HCT116 (cell line): ENCODE data around the gene VWC2L. TPM values are rescaled to one million over a fixed set of nuclear protein-coding genes. Genes with fewer than 3 reads are reported as not detected.

Experiments
- ATAC-seq: fragments of 200-7000 bp; cut with Tn5 transposase; 2 replicates; pipeline ENCODE4 v1.9.1; 2020; ENCODE audit warnings: mild to moderate bottlenecking, moderate library complexity
- BruUV-seq: library from RNA; stranded (reverse); fragments of 400-500 nt; replicated peaks from 2 replicates; lab custom pipeline; 2021; lab: Mats Ljungman, UMichigan
- CTCF ChIA-PET: fragments of 300-600 bp; sonication (Branson Sonifier 250); formaldehyde crosslinking; loops from one replicate; lab custom pipeline; 2021; ENCODE audit warnings: antibody characterized with exemption; lab: Charles Lee
- POLR2A ChIA-PET: fragments of 300-600, 350-600 bp; sonication (Branson Sonifier 250); formaldehyde crosslinking; loops from one replicate; lab custom pipeline; 2021; ENCODE audit warnings: antibody characterized with exemption; lab: Charles Lee
- RAD21 ChIA-PET, 2 experiments: fragments of 300-600 bp; sonication (Branson Sonifier 250); formaldehyde crosslinking; loops; one replicate each; lab custom pipeline; 2023; ENCODE audit warnings: low total read pairs in 2 of 2; ENCODE audit not compliant: uncharacterized antibody in 2 of 2, unreplicated experiment in 2 of 2, low non-redundant PET in 1 of 2; lab: Charles Lee
- DNase-seq: peaks from one replicate; pipeline ENCODE4 v3.0.0-alpha.2; 2010; ENCODE audit warnings: low read depth, low spot score
- H2AFZ ChIP-seq: fragments of 200-600 bp; shearing (Covaris generic), sonication (generic); 2 replicates; pipeline ENCODE4 v1.6.1; 2017; ENCODE audit warnings: low read depth, mixed run types, mixed read lengths, antibody characterized with exemption, low read length; ENCODE audit not compliant: poor library complexity, severe bottlenecking
- H3K27ac ChIP-seq: 2 replicates; pipeline ENCODE4 v1.5.1; 2012; ENCODE audit warnings: low read depth, low read length
- H3K27me3 ChIP-seq: fragments of 200-600 bp; sonication (generic); 2 replicates; pipeline ENCODE4 v1.6.1; 2016; ENCODE audit warnings: mixed run types, low read length, mixed read lengths; ENCODE audit not compliant: insufficient read depth
- H3K36me3 ChIP-seq, 2 experiments: fragments of 200-500 bp in 1 of 2; fragments of 200-600 bp in 1 of 2; sonication (Bioruptor generic) in 1 of 2; sonication (generic) in 1 of 2; 2 replicates each; pipeline versions ENCODE4 v1.5.1 to v1.6.1; 2014 to 2016; ENCODE audit warnings: low read length in 2 of 2, inconsistent platforms in 1 of 2, mixed read lengths in 1 of 2, mixed run types in 1 of 2; ENCODE audit not compliant: insufficient read depth in 2 of 2, control insufficient read depth in 1 of 2
- H3K4me1 ChIP-seq, 2 experiments: fragments of 200-600 bp in 1 of 2; sonication (generic) in 1 of 2; 2 replicates each; pipeline versions ENCODE4 v1.5.1 to v1.6.1; 2012 to 2017; ENCODE audit warnings: low read length in 2 of 2, inconsistent platforms in 1 of 2, mild to moderate bottlenecking in 1 of 2, mixed read lengths in 1 of 2, mixed run types in 1 of 2, moderate library complexity in 1 of 2; ENCODE audit not compliant: insufficient read depth in 2 of 2, control insufficient read depth in 1 of 2
- H3K4me2 ChIP-seq: fragments of 200-600 bp; sonication (generic); 2 replicates; pipeline ENCODE4 v1.6.1; 2017; ENCODE audit warnings: mixed run types, low read length, mixed read lengths
- H3K4me3 ChIP-seq, 2 experiments: fragments of 200-600 bp in 1 of 2; sonication (generic) in 1 of 2; replicated peaks in 1 of 2; 2 replicates each; pipeline ENCODE4 v1.5.1; 2011 to 2016; ENCODE audit warnings: low read length in 2 of 2, control low read depth in 1 of 2, low read depth in 1 of 2, mild to moderate bottlenecking in 1 of 2, mixed read lengths in 1 of 2, mixed run types in 1 of 2
- H3K79me2 ChIP-seq: fragments of 200-600 bp; sonication (generic); 2 replicates; pipeline ENCODE4 v1.6.1; 2017; ENCODE audit warnings: mild to moderate bottlenecking, mixed run types, low read length, moderate library complexity, mixed read lengths; ENCODE audit not compliant: insufficient read depth
- H3K9ac ChIP-seq: fragments of 200-600 bp; sonication (generic); 2 replicates; pipeline ENCODE4 v1.6.1; 2016; ENCODE audit warnings: low read length, mixed read lengths
- H3K9me2 ChIP-seq: fragments of 200-600 bp; sonication (generic), shearing (Covaris generic); 2 replicates; pipeline ENCODE4 v1.6.1; 2017; ENCODE audit warnings: mixed run types, mild to moderate bottlenecking, moderate library complexity; ENCODE audit not compliant: insufficient read depth
- H3K9me3 ChIP-seq, 2 experiments: fragments of 200-500 bp in 1 of 2; fragments of 200-600 bp in 1 of 2; sonication (Bioruptor generic) in 1 of 2; sonication (generic) in 1 of 2; 2 replicates each; pipeline ENCODE4 v1.6.1; 2014 to 2017; ENCODE audit warnings: low read length in 2 of 2, mixed read lengths in 2 of 2, inconsistent platforms in 1 of 2, low read depth in 1 of 2, mild to moderate bottlenecking in 1 of 2, mixed run types in 1 of 2, moderate library complexity in 1 of 2; ENCODE audit not compliant: control insufficient read depth in 1 of 2, insufficient read depth in 1 of 2
- H4K20me1 ChIP-seq: fragments of 200-600 bp; sonication (generic), shearing (Covaris generic); 2 replicates; pipeline ENCODE4 v1.6.1; 2017; ENCODE audit warnings: mixed run types, mild to moderate bottlenecking, moderate library complexity; ENCODE audit not compliant: insufficient read depth
- CBX3 ChIP-seq: IDR thresholded peaks from 2 replicates; pipeline ENCODE4 v1.6.1; 2012; ENCODE audit warnings: low read depth
- EZH2 ChIP-seq: fragments of 200-600 bp; sonication (generic); IDR thresholded peaks from 2 replicates; pipeline ENCODE4 v1.6.1; 2017; ENCODE audit warnings: antibody characterized with exemption, mixed run types
- EZH2phosphoT487 ChIP-seq: fragments of 200-600 bp; IDR thresholded peaks from 2 replicates; pipeline ENCODE4 v1.6.1; 2018; ENCODE audit warnings: antibody characterized with exemption, borderline replicate concordance
- FOSL1 ChIP-seq: IDR thresholded peaks from 2 replicates; pipeline ENCODE4 v1.6.1; 2012; ENCODE audit warnings: low read depth
- POLR2AphosphoS5 ChIP-seq: IDR thresholded peaks from 2 replicates; pipeline ENCODE4 v1.6.1; 2011; ENCODE audit warnings: mild to moderate bottlenecking, low read depth, low read length, moderate library complexity
- YY1 ChIP-seq: IDR thresholded peaks from 2 replicates; pipeline ENCODE4 v1.6.1; 2011; ENCODE audit warnings: low read length, low read depth, moderate library complexity, mild to moderate bottlenecking; ENCODE audit not compliant: insufficient replicate concordance; ENCODE audit errors: extremely low read depth
- ZFX ChIP-seq: fragments of 450-650 bp; IDR thresholded peaks from 2 replicates; pipeline ENCODE4 v1.6.1; 2017
- ZNF274 ChIP-seq: fragments of 200-500 bp; sonication (Bioruptor generic); IDR thresholded peaks from 2 replicates; pipeline ENCODE4 v1.6.1; 2014; ENCODE audit warnings: mild to moderate bottlenecking, low read depth, low read length, inconsistent platforms
- intact Hi-C: fragments of 100-400 bp; cut with micrococcal nuclease; formaldehyde crosslinking; loops from 2 replicates; pipeline ENCODE4 v1.10.0; 2022
- total RNA-seq: library from RNA; stranded (reverse); gene quantifications from one replicate; pipeline ENCODE4 v1.2.1, GENCODE V29; 2021; ENCODE audit not compliant: unreplicated experiment
- TF ChIP-seq, protein P1 (sequence below): IDR thresholded peaks from 2 replicates; pipeline ENCODE4 v1.6.1; 2012; ENCODE audit warnings: low read depth
- TF ChIP-seq, protein P2 (sequence below): IDR thresholded peaks from 2 replicates; pipeline ENCODE4 v1.6.1; 2011; ENCODE audit warnings: mild to moderate bottlenecking, low read length, moderate library complexity; ENCODE audit not compliant: insufficient replicate concordance; ENCODE audit errors: extremely low read depth

Gene VWC2L
- total RNA-seq, 1 experiment from 2014 or later: not detected

DNA sequence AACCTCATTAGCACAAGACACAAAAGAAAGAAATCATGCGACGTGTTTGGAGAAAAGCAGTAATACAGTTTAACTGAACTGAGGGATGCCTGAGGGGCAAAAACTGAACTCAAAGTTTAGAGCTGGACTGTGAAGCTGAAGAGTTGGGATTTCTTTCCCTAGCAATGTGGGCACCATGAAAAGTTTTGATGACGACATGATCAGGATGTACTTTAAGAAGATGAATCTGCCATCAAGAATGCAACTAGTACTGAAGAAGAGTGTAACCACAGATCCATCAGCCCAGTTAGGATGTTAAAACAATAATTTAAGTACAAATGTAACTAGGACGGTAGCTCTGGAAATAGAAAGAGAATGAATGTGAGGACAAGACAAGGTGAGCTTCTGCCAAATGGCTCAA is 196.2 kb downstream of the VWC2L start (continued):
- TF ChIP-seq, protein P1, sequence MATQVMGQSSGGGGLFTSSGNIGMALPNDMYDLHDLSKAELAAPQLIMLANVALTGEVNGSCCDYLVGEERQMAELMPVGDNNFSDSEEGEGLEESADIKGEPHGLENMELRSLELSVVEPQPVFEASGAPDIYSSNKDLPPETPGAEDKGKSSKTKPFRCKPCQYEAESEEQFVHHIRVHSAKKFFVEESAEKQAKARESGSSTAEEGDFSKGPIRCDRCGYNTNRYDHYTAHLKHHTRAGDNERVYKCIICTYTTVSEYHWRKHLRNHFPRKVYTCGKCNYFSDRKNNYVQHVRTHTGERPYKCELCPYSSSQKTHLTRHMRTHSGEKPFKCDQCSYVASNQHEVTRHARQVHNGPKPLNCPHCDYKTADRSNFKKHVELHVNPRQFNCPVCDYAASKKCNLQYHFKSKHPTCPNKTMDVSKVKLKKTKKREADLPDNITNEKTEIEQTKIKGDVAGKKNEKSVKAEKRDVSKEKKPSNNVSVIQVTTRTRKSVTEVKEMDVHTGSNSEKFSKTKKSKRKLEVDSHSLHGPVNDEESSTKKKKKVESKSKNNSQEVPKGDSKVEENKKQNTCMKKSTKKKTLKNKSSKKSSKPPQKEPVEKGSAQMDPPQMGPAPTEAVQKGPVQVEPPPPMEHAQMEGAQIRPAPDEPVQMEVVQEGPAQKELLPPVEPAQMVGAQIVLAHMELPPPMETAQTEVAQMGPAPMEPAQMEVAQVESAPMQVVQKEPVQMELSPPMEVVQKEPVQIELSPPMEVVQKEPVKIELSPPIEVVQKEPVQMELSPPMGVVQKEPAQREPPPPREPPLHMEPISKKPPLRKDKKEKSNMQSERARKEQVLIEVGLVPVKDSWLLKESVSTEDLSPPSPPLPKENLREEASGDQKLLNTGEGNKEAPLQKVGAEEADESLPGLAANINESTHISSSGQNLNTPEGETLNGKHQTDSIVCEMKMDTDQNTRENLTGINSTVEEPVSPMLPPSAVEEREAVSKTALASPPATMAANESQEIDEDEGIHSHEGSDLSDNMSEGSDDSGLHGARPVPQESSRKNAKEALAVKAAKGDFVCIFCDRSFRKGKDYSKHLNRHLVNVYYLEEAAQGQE: no peak
- TF ChIP-seq FOSL1 (no peak), CBX3 (no peak), EZH2phosphoT487 (no peak), YY1 (no peak), ZFX (no peak)

DNA sequence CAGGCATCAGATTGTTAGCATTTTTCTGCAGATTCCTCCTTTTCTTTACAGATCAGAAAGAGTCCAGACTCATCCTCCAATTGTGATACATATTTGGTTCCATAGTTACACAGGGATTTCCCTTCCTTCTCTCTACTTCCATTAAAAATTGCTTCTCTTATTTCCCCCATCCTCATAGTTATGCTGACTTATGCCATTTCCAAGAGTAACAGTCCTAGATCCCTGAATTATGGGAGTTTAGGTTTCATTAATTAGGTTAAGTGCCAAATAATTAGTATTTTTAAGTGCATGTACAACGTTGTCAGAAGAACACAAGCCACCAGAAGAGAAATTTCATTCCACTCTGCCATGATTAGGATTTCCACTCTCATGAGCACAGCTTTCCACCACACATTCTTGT is 200.2 kb downstream of the VWC2L start:
- CTCF ChIA-PET: no interaction called here
- no peak for TF ChIP-seq POLR2AphosphoS5
- no peak for TF ChIP-seq EZH2
- TF ChIP-seq, protein P2, sequence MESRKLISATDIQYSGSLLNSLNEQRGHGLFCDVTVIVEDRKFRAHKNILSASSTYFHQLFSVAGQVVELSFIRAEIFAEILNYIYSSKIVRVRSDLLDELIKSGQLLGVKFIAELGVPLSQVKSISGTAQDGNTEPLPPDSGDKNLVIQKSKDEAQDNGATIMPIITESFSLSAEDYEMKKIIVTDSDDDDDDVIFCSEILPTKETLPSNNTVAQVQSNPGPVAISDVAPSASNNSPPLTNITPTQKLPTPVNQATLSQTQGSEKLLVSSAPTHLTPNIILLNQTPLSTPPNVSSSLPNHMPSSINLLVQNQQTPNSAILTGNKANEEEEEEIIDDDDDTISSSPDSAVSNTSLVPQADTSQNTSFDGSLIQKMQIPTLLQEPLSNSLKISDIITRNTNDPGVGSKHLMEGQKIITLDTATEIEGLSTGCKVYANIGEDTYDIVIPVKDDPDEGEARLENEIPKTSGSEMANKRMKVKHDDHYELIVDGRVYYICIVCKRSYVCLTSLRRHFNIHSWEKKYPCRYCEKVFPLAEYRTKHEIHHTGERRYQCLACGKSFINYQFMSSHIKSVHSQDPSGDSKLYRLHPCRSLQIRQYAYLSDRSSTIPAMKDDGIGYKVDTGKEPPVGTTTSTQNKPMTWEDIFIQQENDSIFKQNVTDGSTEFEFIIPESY: no peak
- no peak for TF ChIP-seq EZH2phosphoT487
- no peak for TF ChIP-seq ZNF274
- H3K4me1 ChIP-seq: no peaks in the 10 kb centered on the region
- H3K4me3 ChIP-seq: no peak overlapping the region
- H3K79me2 ChIP-seq: no peaks in the 10 kb centered on the region
- POLR2A ChIA-PET: no interaction called here
- RAD21 ChIA-PET: no interaction called here
- H4K20me1 ChIP-seq: no peaks in the 10 kb centered on the region
- no peak overlapping the region for H3K9ac ChIP-seq
- no peaks in the 10 kb centered on the region for H3K36me3 ChIP-seq
- H3K27ac ChIP-seq: no peak overlapping the region
- no peak overlapping the region for H3K4me2 ChIP-seq
- intact Hi-C loops: no loop called here
- DNase-seq: no peak
- H3K9me2 ChIP-seq: no peaks in the 10 kb centered on the region
- no peaks in the 10 kb centered on the region for H3K9me3 ChIP-seq
- H3K27me3 ChIP-seq: no peaks in the 10 kb centered on the region
- BruUV-seq: no TSS peak
- H2AFZ ChIP-seq: no peak overlapping the region
- no peak for ATAC-seq
